Endothelial cell of umbilical vein (primary cell): ENCODE measurements around the gene MAPK11. TPM values are rescaled to one million over a fixed set of nuclear protein-coding genes. Genes with fewer than 3 reads are reported as not detected.

Experiments
- BruUV-seq: library from RNA; stranded (reverse); fragments of 400-500 nt; replicated peaks from 2 replicates; lab custom pipeline; 2021; lab: Mats Ljungman, UMichigan
- CTCF ChIA-PET: fragments of 300-600, 350-600 bp; sonication (Branson Sonifier 250); formaldehyde crosslinking; loops from one replicate; lab custom pipeline; 2021; ENCODE audit warnings: antibody characterized with exemption, inconsistent platforms; lab: Charles Lee
- POLR2A ChIA-PET: fragments of 300-600, 350-600 bp; sonication (Branson Sonifier 250); formaldehyde crosslinking; loops from one replicate; lab custom pipeline; 2021; ENCODE audit warnings: antibody characterized with exemption, inconsistent platforms; lab: Charles Lee
- DNase-seq: peaks from one replicate; pipeline ENCODE4 v3.0.0-alpha.2; 2011; ENCODE audit warnings: low read depth, low spot score
- FAIRE-seq: peaks from 2 replicates; lab custom pipeline; 2011; peaks lifted over from hg19 to GRCh38; lab: Jason Lieb, UNC
- H2AFZ ChIP-seq: 2 replicates; pipeline ENCODE4 v1.6.0; 2012; ENCODE audit warnings: low read depth, low read length, control low read depth, inconsistent platforms
- H3K27ac ChIP-seq: 2 replicates; pipeline ENCODE4 v1.5.1; 2011; ENCODE audit warnings: low read depth, mild to moderate bottlenecking, control low read depth, low read length, moderate library complexity; ENCODE audit not compliant: insufficient read depth
- H3K27me3 ChIP-seq, 2 experiments: 2 replicates each; pipeline versions ENCODE4 v1.6.0 to v1.6.1; 2011; ENCODE audit warnings: low read length in 2 of 2, mixed read lengths in 1 of 2; ENCODE audit not compliant: control insufficient read depth in 2 of 2, insufficient read depth in 2 of 2
- H3K36me3 ChIP-seq, 2 experiments: 2 replicates in 1 of 2; 3 replicates in 1 of 2; pipeline ENCODE4 v1.5.1; 2011; ENCODE audit warnings: low read length in 2 of 2, mild to moderate bottlenecking in 1 of 2, moderate library complexity in 1 of 2; ENCODE audit not compliant: control insufficient read depth in 2 of 2, insufficient read depth in 2 of 2; ENCODE audit errors: extremely low read depth in 1 of 2
- H3K4me1 ChIP-seq: 3 replicates; pipeline ENCODE4 v1.5.1; 2011; ENCODE audit warnings: mild to moderate bottlenecking, low read length; ENCODE audit not compliant: control insufficient read depth, insufficient read depth; ENCODE audit errors: extremely low read depth
- H3K4me2 ChIP-seq: 2 replicates; pipeline ENCODE4 v1.6.1; 2011; ENCODE audit warnings: low read length, control low read depth, mixed read lengths; ENCODE audit not compliant: insufficient read depth
- H3K4me3 ChIP-seq, 3 experiments: fragments of 200-600 bp in 1 of 3; sonication (generic), shearing (Covaris generic) in 1 of 3; replicated peaks in 1 of 3; 2 replicates each; pipeline ENCODE4 v1.5.1; 2011 to 2016; ENCODE audit warnings: control low read depth in 3 of 3, low read length in 3 of 3, mild to moderate bottlenecking in 2 of 3, inconsistent platforms in 1 of 3, low read depth in 1 of 3, moderate library complexity in 1 of 3; ENCODE audit not compliant: insufficient read depth in 1 of 3
- H3K79me2 ChIP-seq: 2 replicates; pipeline ENCODE4 v1.6.0; 2012; ENCODE audit warnings: low read length, inconsistent platforms; ENCODE audit not compliant: control insufficient read depth, insufficient read depth
- H3K9ac ChIP-seq: replicated peaks from 2 replicates; pipeline ENCODE3; 2011; ENCODE audit warnings: low read length, control low read depth; ENCODE audit not compliant: insufficient read depth; ENCODE audit errors: extremely low read depth
- H3K9me1 ChIP-seq: replicated peaks from 3 replicates; pipeline ENCODE4 v1.6.0; 2011; ENCODE audit warnings: mild to moderate bottlenecking, low read length; ENCODE audit not compliant: control insufficient read depth, insufficient read depth; ENCODE audit errors: extremely low read depth
- H3K9me3 ChIP-seq: replicated peaks from 2 replicates; pipeline ENCODE4 v1.5.1; 2012; ENCODE audit warnings: low read length, inconsistent platforms; ENCODE audit not compliant: control insufficient read depth, insufficient read depth
- H4K20me1 ChIP-seq: replicated peaks from 2 replicates; pipeline ENCODE3; 2011; ENCODE audit warnings: mild to moderate bottlenecking, low read length; ENCODE audit not compliant: control insufficient read depth, insufficient read depth; ENCODE audit errors: extremely low read depth
- CTCF ChIP-seq, 2 donors: IDR thresholded peaks; 1 replicate in 1 of 2; 2 replicates in 1 of 2; pipeline ENCODE4 v1.5.1; 2011; ENCODE audit warnings: low read length in 2 of 2, mild to moderate bottlenecking in 2 of 2, moderate library complexity in 2 of 2, control low read depth in 1 of 2, inconsistent platforms in 1 of 2, low read depth in 1 of 2; ENCODE audit not compliant: insufficient read depth in 1 of 2; ENCODE audit errors: extremely low read depth in 1 of 2
- EZH2 ChIP-seq: IDR thresholded peaks from 2 replicates; pipeline ENCODE4 v1.6.1; 2012; ENCODE audit warnings: borderline replicate concordance, low read depth, mild to moderate bottlenecking, moderate library complexity, low read length, inconsistent platforms; ENCODE audit not compliant: severe bottlenecking
- FOS ChIP-seq: IDR thresholded peaks from 2 replicates; pipeline ENCODE4 v1.6.1; 2011; ENCODE audit warnings: mild to moderate bottlenecking, low read length, moderate library complexity, borderline replicate concordance; ENCODE audit not compliant: insufficient read depth
- GATA2 ChIP-seq: IDR thresholded peaks from 2 replicates; pipeline ENCODE4 v1.7.0; 2011; ENCODE audit warnings: low read depth, mild to moderate bottlenecking, moderate library complexity, mixed read lengths, low read length; ENCODE audit not compliant: insufficient read length, insufficient read depth
- JUN ChIP-seq: IDR thresholded peaks from 2 replicates; pipeline ENCODE4 v1.6.1; 2011; ENCODE audit warnings: borderline replicate concordance, low read depth; ENCODE audit not compliant: insufficient read length, insufficient read depth
- MAX ChIP-seq: IDR thresholded peaks from 2 replicates; pipeline ENCODE4 v1.6.1; 2011; ENCODE audit not compliant: insufficient read depth, insufficient read length
- MYC ChIP-seq: IDR thresholded peaks from one replicate; pipeline ENCODE4 v1.6.1; 2011; ENCODE audit warnings: mild to moderate bottlenecking, low read depth, low read length
- POLR2A ChIP-seq: IDR thresholded peaks from 2 replicates; pipeline ENCODE4 v1.6.1; 2012; ENCODE audit warnings: low read depth, mild to moderate bottlenecking, control low read depth, low read length
- POLR2AphosphoS5 ChIP-seq: IDR thresholded peaks from 2 replicates; pipeline ENCODE4 v1.6.1; 2012; ENCODE audit warnings: low read depth, mild to moderate bottlenecking, control low read depth, low read length, moderate library complexity; ENCODE audit not compliant: insufficient read depth
- dilution Hi-C: fragments of 300-500 bp; cut with MboI; formaldehyde crosslinking; loops from one replicate; pipeline ENCODE4 v1.15.0; 2019; ENCODE audit warnings: low sequenced_read_pairs; ENCODE audit not compliant: extremely low pct_ligation_motif_present
- intact Hi-C: fragments of 100-400 bp; cut with micrococcal nuclease; formaldehyde crosslinking; loops from one replicate; pipeline ENCODE4 v1.10.0; 2022
- polyA plus RNA-seq, 4 experiments: library from polyadenylated mRNA; depleted of rRNA in 3 of 4; stranded (reverse) in 3 of 4; unstranded in 1 of 4; fragments of >200 nt; gene quantifications; 2 replicates each; pipeline versions ENCODE4 v1.2.1 to v1.2.3, GENCODE V29; 2011 to 2012; ENCODE audit warnings: missing spikeins in 1 of 4
- total RNA-seq: library from RNA; stranded (reverse); gene quantifications from 2 replicates; pipeline ENCODE4 v1.2.3, GENCODE V29; 2021

Gene MAPK11
- total and polyA plus RNA-seq, 2 donors (not counting 3 experiments of a cell fraction or from before 2014, with no cell fraction given), result 22.8 to 26.3 TPM

DNA sequence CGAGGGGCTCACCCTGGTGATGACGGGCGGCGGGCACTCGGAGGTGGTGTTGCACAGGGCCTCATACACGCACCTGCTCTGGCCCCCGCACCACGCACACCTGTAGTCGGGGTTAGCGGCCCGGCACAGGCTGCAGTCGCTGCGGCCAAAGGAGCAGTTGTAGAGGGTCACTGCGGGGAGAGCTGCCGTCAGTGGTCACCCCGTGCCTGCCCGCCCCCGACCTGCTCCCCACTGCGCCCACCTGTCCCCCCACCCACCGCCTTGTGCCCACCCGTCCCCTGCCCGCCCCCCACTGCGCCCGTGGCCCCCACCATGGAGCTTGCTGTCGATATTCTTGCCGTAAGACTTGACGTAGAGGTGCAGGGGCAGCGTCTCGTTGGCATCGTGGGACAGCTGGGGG lies 13.6 kb upstream of the MAPK11 start:
- no TSS peak for BruUV-seq
- dilution Hi-C loops (no loop called here), intact Hi-C loops (no loop called here)

More for the DNA sequence above, 13.6 kb upstream of the MAPK11 start:
- FAIRE-seq (no peak), DNase-seq (no peak)
- Histone ChIP-seq H3K9me3 (no peaks in the 10 kb centered on the region), H3K27ac (no peak overlapping the region), H3K27me3 (no peaks in the 10 kb centered on the region), H3K9me1 (no peaks in the 10 kb centered on the region), H2AFZ (no peak overlapping the region), H3K36me3 (peaks cover 34 to 76% of the 10 kb centered on the region in 2 experiments), H3K4me1 (peaks cover 2% of the 10 kb centered on the region), H3K4me3 (no peak overlapping the region), H3K9ac (no peak overlapping the region), H3K79me2 (peaks cover 2% of the 10 kb centered on the region), H3K4me2 (no peak overlapping the region), H4K20me1 (no peaks in the 10 kb centered on the region)
- ChIA-PET POLR2A (no interaction called here), CTCF (no interaction called here)
- TF ChIP-seq CTCF (IDR thresholded peaks at IDR 0.05; ENCODE audit: extremely low read depth in 1 of 2, insufficient read depth in 1 of 2, low read depth in 1 of 2, low read length in 2 of 2) (no peak), MAX (no peak), GATA2 (no peak), FOS (no peak), JUN (no peak), EZH2 (no peak), POLR2AphosphoS5 (no peak), POLR2A (no peak), MYC (no peak)
